Measurements from ENCODE around the gene KRTAP4-8.
"Not testable (repeated sequence)": the region's sequence is repeated elsewhere in the genome, so short reads cannot be mapped to it uniquely, and the experiment has no call there.

The KRTAP4-8 gene

GRCh38 chr17:41098042-41098441 is at the start of gene KRTAP4-8:
KRTAP4-8 (minus strand) TSS chr17:41098142; CDS start chr17:41098084, 58 bp downstream.
- DNase-seq (ENCODE audit: low spot score), result no peak

GRCh38 chr17:41145261-41145660 is 47.3 kb upstream of the KRTAP4-8 start:
- no peak for DNase-seq (ENCODE audit: low spot score)

- DNase-seq (ENCODE audit: low spot score), result no peak
Observed at GRCh38 chr17:41144846-41145245, 46.9 kb upstream of the KRTAP4-8 start.

GRCh38 chr17:41141361-41141760 is 43.4 kb upstream of the KRTAP4-8 start:
- no peak for DNase-seq (ENCODE audit: low spot score)

GRCh38 chr17:41140360-41141131 is 42.6 kb upstream of the KRTAP4-8 start, which contains the start of gene KRTAP4-6:
KRTAP4-6 (minus strand) TSS chr17:41140544; CDS start chr17:41140487, 57 bp downstream.
- no peak for DNase-seq (ENCODE audit: low spot score)

- not testable (repeated sequence) for DNase-seq (ENCODE audit: low spot score)
Observed at GRCh38 chr17:41139865-41140264, 41.9 kb upstream of the KRTAP4-8 start.

GRCh38 chr17:41133880-41134735 is 36.2 kb upstream of the KRTAP4-8 start:
- no peak for DNase-seq (ENCODE audit: low spot score)

GRCh38 chr17:41131979-41132378 is 34.0 kb upstream of the KRTAP4-8 start:
- DNase-seq (ENCODE audit: low spot score), result no peak

GRCh38 chr17:41127371-41127770 is 29.4 kb upstream of the KRTAP4-8 start:
- no peak for DNase-seq (ENCODE audit: low spot score)

- DNase-seq (ENCODE audit: low spot score), result no peak
Observed at GRCh38 chr17:41126412-41126811, 28.5 kb upstream of the KRTAP4-8 start.

GRCh38 chr17:41125064-41125463 is 27.1 kb upstream of the KRTAP4-8 start:
- DNase-seq (ENCODE audit: low spot score), result no peak

- not testable (repeated sequence) for DNase-seq (ENCODE audit: low spot score)
Observed at GRCh38 chr17:41123991-41124371, 26.0 kb upstream of the KRTAP4-8 start, which contains the start of gene KRTAP4-12. KRTAP4-12 (minus strand) TSS chr17:41124182; CDS start chr17:41124122, 60 bp downstream.

GRCh38 chr17:41123292-41123990 is 25.5 kb upstream of the KRTAP4-8 start:
- not testable (repeated sequence) for DNase-seq (ENCODE audit: low spot score)

- DNase-seq (ENCODE audit: low spot score), result no peak
Observed at GRCh38 chr17:41121742-41122141, 23.8 kb upstream of the KRTAP4-8 start.

GRCh38 chr17:41119696-41120690 is 22.1 kb upstream of the KRTAP4-8 start:
- not testable (repeated sequence) for DNase-seq (ENCODE audit: low spot score)

- DNase-seq (ENCODE audit: low spot score), result no peak
Observed at GRCh38 chr17:41118721-41119120, 20.8 kb upstream of the KRTAP4-8 start.

GRCh38 chr17:41117846-41118386 is 20.0 kb upstream of the KRTAP4-8 start, which contains the start of gene KRTAP4-11:
KRTAP4-11 (minus strand) TSS chr17:41118373; CDS start chr17:41118315, 58 bp downstream.
- not testable (repeated sequence) for DNase-seq (ENCODE audit: low spot score)

- no peak for DNase-seq (ENCODE audit: low spot score)
Observed at GRCh38 chr17:41116297-41116696, 18.4 kb upstream of the KRTAP4-8 start.

- no peak for DNase-seq (ENCODE audit: low spot score)
Observed at GRCh38 chr17:41111151-41111885, 13.4 kb upstream of the KRTAP4-8 start.

Measured in hematopoietic multipotent progenitor cell treated with erythropoietin and hydrocortisone succinate and interleukin-3 and kit ligand, for 17 days (in vitro differentiated cells).